B cell (primary cell): ENCODE results near the gene BBS1.

Experiments used
- EZH2 ChIP-seq: IDR thresholded peaks from 2 replicates; pipeline ENCODE4 v1.6.1; 2012; ENCODE audit warnings: borderline replicate concordance, low read depth, mild to moderate bottlenecking, moderate library complexity, low read length; ENCODE audit not compliant: insufficient read depth, poor library complexity, severe bottlenecking
- TF ChIP-seq, protein P1 (sequence below): fragments of 200-600 bp; IDR thresholded peaks from one replicate; pipeline ENCODE4 v1.8.0; 2022; ENCODE audit warnings: antibody characterized with exemption, mild to moderate bottlenecking

DNA sequence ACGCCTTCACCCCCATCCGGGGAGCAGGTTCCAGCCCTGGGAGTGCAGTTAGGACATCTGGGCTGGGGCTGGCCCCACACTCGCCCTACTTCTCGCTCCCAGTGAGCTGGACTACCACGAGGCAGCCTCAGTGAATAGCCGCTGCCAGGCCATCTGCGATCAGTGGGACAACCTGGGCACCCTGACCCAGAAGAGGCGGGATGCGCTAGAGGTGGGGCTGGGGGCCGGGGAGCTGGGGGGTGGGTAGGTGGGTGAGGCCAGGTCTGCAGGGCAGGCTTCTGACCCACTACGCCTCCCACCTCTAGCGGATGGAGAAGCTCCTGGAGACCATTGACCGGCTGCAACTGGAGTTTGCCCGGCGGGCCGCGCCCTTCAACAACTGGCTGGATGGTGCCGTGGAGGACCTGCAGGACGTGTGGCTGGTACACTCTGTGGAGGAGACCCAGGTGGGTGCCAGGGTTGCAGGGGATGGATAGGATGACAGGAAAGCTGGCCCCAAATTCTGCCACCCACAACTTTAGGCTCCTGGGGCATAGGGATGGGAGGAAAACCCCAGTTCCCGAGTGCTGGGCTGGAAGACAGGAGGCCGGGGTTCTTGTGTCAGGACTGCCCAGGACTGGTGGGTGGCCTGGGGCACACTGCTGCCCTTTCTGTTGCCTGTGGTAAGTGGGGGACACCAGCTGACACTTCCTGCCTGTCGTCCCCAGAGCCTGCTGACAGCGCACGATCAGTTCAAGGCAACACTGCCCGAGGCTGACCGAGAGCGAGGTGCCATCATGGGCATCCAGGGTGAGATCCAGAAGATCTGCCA, 49.6 kb downstream of the BBS1 start:
- TF ChIP-seq, protein P1, sequence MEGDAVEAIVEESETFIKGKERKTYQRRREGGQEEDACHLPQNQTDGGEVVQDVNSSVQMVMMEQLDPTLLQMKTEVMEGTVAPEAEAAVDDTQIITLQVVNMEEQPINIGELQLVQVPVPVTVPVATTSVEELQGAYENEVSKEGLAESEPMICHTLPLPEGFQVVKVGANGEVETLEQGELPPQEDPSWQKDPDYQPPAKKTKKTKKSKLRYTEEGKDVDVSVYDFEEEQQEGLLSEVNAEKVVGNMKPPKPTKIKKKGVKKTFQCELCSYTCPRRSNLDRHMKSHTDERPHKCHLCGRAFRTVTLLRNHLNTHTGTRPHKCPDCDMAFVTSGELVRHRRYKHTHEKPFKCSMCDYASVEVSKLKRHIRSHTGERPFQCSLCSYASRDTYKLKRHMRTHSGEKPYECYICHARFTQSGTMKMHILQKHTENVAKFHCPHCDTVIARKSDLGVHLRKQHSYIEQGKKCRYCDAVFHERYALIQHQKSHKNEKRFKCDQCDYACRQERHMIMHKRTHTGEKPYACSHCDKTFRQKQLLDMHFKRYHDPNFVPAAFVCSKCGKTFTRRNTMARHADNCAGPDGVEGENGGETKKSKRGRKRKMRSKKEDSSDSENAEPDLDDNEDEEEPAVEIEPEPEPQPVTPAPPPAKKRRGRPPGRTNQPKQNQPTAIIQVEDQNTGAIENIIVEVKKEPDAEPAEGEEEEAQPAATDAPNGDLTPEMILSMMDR, result no peak
- no peak for TF ChIP-seq EZH2
